ENCODE measurements around the gene KLHL29.

DNA sequence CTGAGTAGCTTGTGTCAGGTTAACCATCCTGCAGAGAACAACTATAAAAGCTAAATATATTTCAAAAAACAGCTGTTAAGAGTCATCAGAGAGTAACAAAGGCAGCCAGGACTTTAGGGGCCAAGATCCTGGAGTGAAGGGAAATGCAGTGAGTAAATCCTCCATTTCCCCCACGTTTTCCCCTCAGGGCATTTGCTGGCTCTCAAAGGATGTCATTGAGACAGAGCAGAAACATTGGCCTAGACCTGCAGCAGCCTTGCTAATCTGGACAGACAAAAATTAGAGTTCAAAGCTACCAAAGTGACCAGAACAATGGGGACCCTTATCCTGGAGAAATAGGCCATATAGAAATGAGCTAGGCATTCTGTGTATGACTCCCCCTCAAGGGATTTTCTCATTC is 21.1 kb upstream of the KLHL29 start:
- TF ChIP-seq, protein P1, sequence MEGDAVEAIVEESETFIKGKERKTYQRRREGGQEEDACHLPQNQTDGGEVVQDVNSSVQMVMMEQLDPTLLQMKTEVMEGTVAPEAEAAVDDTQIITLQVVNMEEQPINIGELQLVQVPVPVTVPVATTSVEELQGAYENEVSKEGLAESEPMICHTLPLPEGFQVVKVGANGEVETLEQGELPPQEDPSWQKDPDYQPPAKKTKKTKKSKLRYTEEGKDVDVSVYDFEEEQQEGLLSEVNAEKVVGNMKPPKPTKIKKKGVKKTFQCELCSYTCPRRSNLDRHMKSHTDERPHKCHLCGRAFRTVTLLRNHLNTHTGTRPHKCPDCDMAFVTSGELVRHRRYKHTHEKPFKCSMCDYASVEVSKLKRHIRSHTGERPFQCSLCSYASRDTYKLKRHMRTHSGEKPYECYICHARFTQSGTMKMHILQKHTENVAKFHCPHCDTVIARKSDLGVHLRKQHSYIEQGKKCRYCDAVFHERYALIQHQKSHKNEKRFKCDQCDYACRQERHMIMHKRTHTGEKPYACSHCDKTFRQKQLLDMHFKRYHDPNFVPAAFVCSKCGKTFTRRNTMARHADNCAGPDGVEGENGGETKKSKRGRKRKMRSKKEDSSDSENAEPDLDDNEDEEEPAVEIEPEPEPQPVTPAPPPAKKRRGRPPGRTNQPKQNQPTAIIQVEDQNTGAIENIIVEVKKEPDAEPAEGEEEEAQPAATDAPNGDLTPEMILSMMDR (IDR thresholded peaks at IDR 0.05) = no peak
- TF ChIP-seq POLR2A (IDR thresholded peaks at IDR 0.05) = no peak
- no peak for TF ChIP-seq EP300 (IDR thresholded peaks at IDR 0.05)

Measured in tibial nerve (tissue), 4 donors.